ENCODE results near the gene MRPS23. TPM values are rescaled to one million over a fixed set of nuclear protein-coding genes. Genes with fewer than 3 reads are reported as not detected.

MRPS23 gene
- total RNA-seq: 18.3 and 21.6 TPM in 2 replicates

GRCh38 chr17:57849874-57850754 lies at the start of gene MRPS23:
MRPS23 (minus strand) TSS chr17:57850044; CDS start chr17:57850010, 34 bp downstream.

Other genes starting within 250 kb of the MRPS23 start
- not detected in 2 replicates for gene CCDC182, start 104.7 kb downstream of the MRPS23 start, total RNA-seq
- 10.3 and 12.5 TPM in 2 replicates for gene CUEDC1, start 105.4 kb upstream of the MRPS23 start, total RNA-seq
- 45.1 and 45.3 TPM in 2 replicates for gene VEZF1, start 138.2 kb upstream of the MRPS23 start, total RNA-seq
- gene SRSF1, start 157.2 kb upstream of the MRPS23 start, total RNA-seq: 254 and 280 TPM in 2 replicates
- 11.4 and 11.6 TPM in 2 replicates for gene DYNLL2, start 233.4 kb upstream of the MRPS23 start, total RNA-seq